GM11168 (cell line): ENCODE results near the gene UBA52.

ENCODE experiments used
- in situ Hi-C: fragments of 300-500 bp; cut with MboI; formaldehyde crosslinking; loops from one replicate; pipeline ENCODE4 v1.12.0; 2022; ENCODE audit warnings: low sequenced_read_pairs; ENCODE audit not compliant: unreplicated experiment

The UBA52 gene

DNA sequence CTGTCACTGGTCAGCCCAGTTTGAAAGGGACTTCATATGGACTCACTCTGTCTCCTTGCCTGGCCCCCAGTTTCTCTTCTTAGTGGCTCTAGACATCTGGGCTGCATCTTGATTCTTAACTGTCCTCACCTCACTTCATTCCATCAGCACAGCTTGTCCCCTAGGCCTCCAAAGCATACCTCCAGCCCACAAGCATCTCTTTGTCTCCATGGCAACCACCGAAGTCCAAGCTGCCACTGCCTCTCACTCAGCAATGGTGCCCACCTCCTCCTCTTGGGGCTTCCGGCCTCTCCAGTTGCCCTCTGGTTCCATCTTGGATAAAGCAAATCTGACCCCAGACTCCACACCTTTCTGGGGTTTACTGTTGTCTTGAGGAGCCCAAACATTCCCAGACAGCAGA lies 55.2 kb downstream of the UBA52 start:
- in situ Hi-C loops: no loop called here
